Keratinocyte (primary cell): Measurements from ENCODE around the gene SYNPR. TPM values are rescaled to one million over a fixed set of nuclear protein-coding genes. Genes with fewer than 3 reads are reported as not detected.

ENCODE experiments used
- DNase-seq: peaks from one replicate; pipeline ENCODE4 v3.0.0-alpha.2; 2011; ENCODE audit warnings: low read depth, missing footprints, low spot score
- FAIRE-seq: peaks from 2 replicates; lab custom pipeline; 2011; peaks lifted over from hg19 to GRCh38; lab: Jason Lieb, UNC
- H2AFZ ChIP-seq: 2 replicates; pipeline ENCODE4 v1.6.0; 2012; ENCODE audit warnings: low read length, control low read depth, inconsistent platforms; ENCODE audit not compliant: control insufficient read depth
- H3K27ac ChIP-seq: 2 replicates; pipeline ENCODE4 v1.5.1; 2011; ENCODE audit warnings: low read length; ENCODE audit not compliant: control insufficient read depth, insufficient read depth
- H3K27me3 ChIP-seq: 3 replicates; pipeline ENCODE4 v1.6.0; 2011; ENCODE audit warnings: low read length; ENCODE audit not compliant: control insufficient read depth, insufficient read depth; ENCODE audit errors: extremely low read depth
- H3K36me3 ChIP-seq, 2 experiments: 2 replicates in 1 of 2; 3 replicates in 1 of 2; pipeline ENCODE4 v1.5.1; 2011; ENCODE audit warnings: low read length in 2 of 2, mild to moderate bottlenecking in 1 of 2; ENCODE audit not compliant: control insufficient read depth in 2 of 2, insufficient read depth in 2 of 2; ENCODE audit errors: extremely low read depth in 1 of 2
- H3K4me1 ChIP-seq: 3 replicates; pipeline ENCODE4 v1.5.1; 2011; ENCODE audit warnings: low read length; ENCODE audit not compliant: control insufficient read depth, insufficient read depth; ENCODE audit errors: extremely low read depth
- H3K4me2 ChIP-seq: 3 replicates; pipeline ENCODE4 v1.6.0; 2011; ENCODE audit warnings: low read depth, low read length; ENCODE audit not compliant: control insufficient read depth, insufficient read depth; ENCODE audit errors: extremely low read depth
- H3K4me3 ChIP-seq, 3 experiments: fragments of 200-600 bp in 1 of 3; sonication (generic) in 1 of 3; 2 replicates in 2 of 3; 3 replicates in 1 of 3; pipeline ENCODE4 v1.5.1; 2011 to 2016; ENCODE audit warnings: low read length in 3 of 3, mild to moderate bottlenecking in 3 of 3, control low read depth in 2 of 3, inconsistent platforms in 1 of 3, low read depth in 1 of 3, mixed read lengths in 1 of 3, mixed run types in 1 of 3, moderate library complexity in 1 of 3; ENCODE audit not compliant: control insufficient read depth in 2 of 3, insufficient read depth in 2 of 3; ENCODE audit errors: extremely low read depth in 1 of 3
- H3K79me2 ChIP-seq: 2 replicates; pipeline ENCODE4 v1.6.0; 2012; ENCODE audit warnings: low read length; ENCODE audit not compliant: control insufficient read depth, insufficient read depth
- H3K9ac ChIP-seq: 3 replicates; pipeline ENCODE4 v1.6.0; 2011; ENCODE audit warnings: low read length; ENCODE audit not compliant: control insufficient read depth, insufficient read depth; ENCODE audit errors: extremely low read depth
- H3K9me1 ChIP-seq: 3 replicates; pipeline ENCODE4 v1.6.0; 2011; ENCODE audit warnings: low read length; ENCODE audit not compliant: control insufficient read depth, insufficient read depth; ENCODE audit errors: extremely low read depth
- H3K9me3 ChIP-seq: 2 replicates; pipeline ENCODE4 v1.5.1; 2012; ENCODE audit warnings: low read depth, low read length; ENCODE audit not compliant: control insufficient read depth
- H4K20me1 ChIP-seq: 3 replicates; pipeline ENCODE4 v1.6.0; 2011; ENCODE audit warnings: low read length; ENCODE audit not compliant: control insufficient read depth, insufficient read depth; ENCODE audit errors: extremely low read depth
- EZH2 ChIP-seq: IDR thresholded peaks from one replicate; pipeline ENCODE4 v1.6.1; 2012; ENCODE audit warnings: inconsistent platforms, mild to moderate bottlenecking, low read length, moderate library complexity
- dilution Hi-C: fragments of 300-500 bp; cut with MboI; formaldehyde crosslinking; loops from one replicate; pipeline ENCODE4 v1.7.0; 2020; ENCODE audit warnings: low sequenced_read_pairs; ENCODE audit not compliant: extremely low pct_ligation_motif_present
- polyA plus RNA-seq, 5 experiments: library from polyadenylated mRNA; depleted of rRNA in 3 of 5; stranded (reverse) in 3 of 5; stranded (forward) in 1 of 5; unstranded in 1 of 5; fragments of >200 nt; gene quantifications; 1 replicate in 1 of 5; 2 replicates in 3 of 5; 3 replicates in 1 of 5; pipeline versions ENCODE4 v1.2.1 to v1.2.3, GENCODE V29; 2011 to 2012; ENCODE audit warnings: missing spikeins in 2 of 5, low read depth in 1 of 5, low replicate concordance in 1 of 5
- TF ChIP-seq, protein P1 (sequence below), 3 experiments: IDR thresholded peaks in 1 of 3; conservative IDR thresholded peaks in 1 of 3; optimal IDR thresholded peaks in 1 of 3; 2 replicates in 2 of 3; 3 replicates in 1 of 3; pipeline versions ENCODE3 to v1.5.1; 2011; ENCODE audit warnings: low read length in 3 of 3, mild to moderate bottlenecking in 3 of 3, moderate library complexity in 2 of 3, control low read depth in 1 of 3, inconsistent platforms in 1 of 3; ENCODE audit not compliant: insufficient read depth in 2 of 3; ENCODE audit errors: extremely low read depth in 1 of 3

The SYNPR gene
- polyA plus RNA-seq, 1 donor (not counting 4 experiments of a cell fraction or from before 2014, with no cell fraction given), result not detected

DNA sequence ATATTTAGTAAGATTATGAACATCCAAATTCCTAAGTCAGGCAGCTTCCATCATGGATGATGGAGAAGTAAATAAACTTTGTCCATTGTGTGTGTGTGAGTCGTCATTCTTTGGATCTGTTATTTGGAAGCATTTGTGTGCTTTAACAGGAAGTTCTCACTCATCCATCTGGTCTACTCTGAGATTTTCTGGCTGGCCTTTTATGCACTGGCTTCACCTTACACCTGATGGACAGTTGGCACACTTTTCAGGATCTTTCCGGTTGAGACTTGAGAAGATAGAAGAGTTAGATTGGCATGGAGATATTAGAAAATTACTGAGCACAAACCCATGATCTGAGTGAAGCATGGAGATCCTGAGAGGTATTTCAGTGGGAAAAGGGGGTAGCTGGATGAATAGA lies 12.6 kb downstream of the SYNPR start:
- H4K20me1 ChIP-seq, result no peaks in the 10 kb centered on the region
- no peaks in the 10 kb centered on the region for H3K4me1 ChIP-seq
- no peak overlapping the region for H3K4me3 ChIP-seq
- H3K36me3 ChIP-seq, result no peaks in the 10 kb centered on the region
- H3K9me3 ChIP-seq, result no peaks in the 10 kb centered on the region
- no peaks in the 10 kb centered on the region for H3K27me3 ChIP-seq
- dilution Hi-C loops, result no loop called here
- DNase-seq, result no peak
- H3K9ac ChIP-seq, result no peak overlapping the region
- no peak overlapping the region for H3K4me2 ChIP-seq
- TF ChIP-seq EZH2, result no peak
- H3K79me2 ChIP-seq, result no peaks in the 10 kb centered on the region
- H3K27ac ChIP-seq, result no peak overlapping the region
- H2AFZ ChIP-seq, result no peak overlapping the region
- no peak for FAIRE-seq
- H3K9me1 ChIP-seq, result no peaks in the 10 kb centered on the region

DNA sequence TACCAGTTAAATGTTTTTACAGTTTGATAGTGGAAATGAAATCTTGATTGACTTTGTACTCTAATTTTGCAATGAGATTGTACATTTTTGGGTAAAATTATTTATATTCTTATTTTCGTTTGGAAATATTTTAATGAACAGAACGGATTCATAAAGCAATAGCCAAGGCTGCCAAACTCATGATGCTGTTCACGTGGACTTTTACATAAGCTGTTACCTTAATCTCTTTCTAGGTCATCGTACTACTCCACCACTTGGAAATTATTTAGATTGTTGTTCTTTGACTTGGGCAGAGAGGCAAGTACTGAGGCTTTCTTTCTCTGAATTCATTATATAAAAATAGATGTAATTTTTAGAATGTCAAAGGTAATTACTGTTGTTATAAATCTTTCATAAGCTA lies 16.2 kb downstream of the SYNPR start:
- no peak overlapping the region for H3K27ac ChIP-seq
- no peak for TF ChIP-seq EZH2
- TF ChIP-seq, protein P1, sequence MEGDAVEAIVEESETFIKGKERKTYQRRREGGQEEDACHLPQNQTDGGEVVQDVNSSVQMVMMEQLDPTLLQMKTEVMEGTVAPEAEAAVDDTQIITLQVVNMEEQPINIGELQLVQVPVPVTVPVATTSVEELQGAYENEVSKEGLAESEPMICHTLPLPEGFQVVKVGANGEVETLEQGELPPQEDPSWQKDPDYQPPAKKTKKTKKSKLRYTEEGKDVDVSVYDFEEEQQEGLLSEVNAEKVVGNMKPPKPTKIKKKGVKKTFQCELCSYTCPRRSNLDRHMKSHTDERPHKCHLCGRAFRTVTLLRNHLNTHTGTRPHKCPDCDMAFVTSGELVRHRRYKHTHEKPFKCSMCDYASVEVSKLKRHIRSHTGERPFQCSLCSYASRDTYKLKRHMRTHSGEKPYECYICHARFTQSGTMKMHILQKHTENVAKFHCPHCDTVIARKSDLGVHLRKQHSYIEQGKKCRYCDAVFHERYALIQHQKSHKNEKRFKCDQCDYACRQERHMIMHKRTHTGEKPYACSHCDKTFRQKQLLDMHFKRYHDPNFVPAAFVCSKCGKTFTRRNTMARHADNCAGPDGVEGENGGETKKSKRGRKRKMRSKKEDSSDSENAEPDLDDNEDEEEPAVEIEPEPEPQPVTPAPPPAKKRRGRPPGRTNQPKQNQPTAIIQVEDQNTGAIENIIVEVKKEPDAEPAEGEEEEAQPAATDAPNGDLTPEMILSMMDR (optimal IDR thresholded peaks at IDR 0.05 in 1 of 3, IDR thresholded peaks at IDR 0.05 in 1 of 3, conservative IDR thresholded peaks at IDR 0.05 in 1 of 3; ENCODE audit: extremely low read depth in 1 of 3, insufficient read depth in 2 of 3, low read length in 3 of 3), result no peak
- no peak for FAIRE-seq
- no peak overlapping the region for H3K4me3 ChIP-seq
- no peaks in the 10 kb centered on the region for H3K27me3 ChIP-seq
- DNase-seq, result no peak
- dilution Hi-C loops, result no loop called here
- no peak overlapping the region for H3K4me2 ChIP-seq
- no peaks in the 10 kb centered on the region for H3K9me1 ChIP-seq
- H3K36me3 ChIP-seq, result no peaks in the 10 kb centered on the region
- no peak overlapping the region for H3K9ac ChIP-seq
- no peaks in the 10 kb centered on the region for H4K20me1 ChIP-seq
- H3K79me2 ChIP-seq, result no peaks in the 10 kb centered on the region
- no peak overlapping the region for H2AFZ ChIP-seq
- H3K9me3 ChIP-seq, result no peaks in the 10 kb centered on the region
- no peaks in the 10 kb centered on the region for H3K4me1 ChIP-seq

- Histone ChIP-seq H3K36me3 (no peaks in the 10 kb centered on the region), H3K9me3 (no peaks in the 10 kb centered on the region), H3K9ac (no peak overlapping the region), H3K27me3 (no peaks in the 10 kb centered on the region), H3K4me2 (no peak overlapping the region), H3K27ac (no peak overlapping the region), H3K4me3 (no peak overlapping the region), H3K4me1 (no peaks in the 10 kb centered on the region), H3K9me1 (no peaks in the 10 kb centered on the region), H2AFZ (no peak overlapping the region), H3K79me2 (no peaks in the 10 kb centered on the region), H4K20me1 (no peaks in the 10 kb centered on the region)
- FAIRE-seq (no peak), DNase-seq (no peak)
- TF ChIP-seq EZH2, result no peak
- TF ChIP-seq, protein P1 (optimal IDR thresholded peaks at IDR 0.05 in 1 of 3, IDR thresholded peaks at IDR 0.05 in 1 of 3, conservative IDR thresholded peaks at IDR 0.05 in 1 of 3; ENCODE audit: extremely low read depth in 1 of 3, insufficient read depth in 2 of 3, low read length in 3 of 3), result no peak
- dilution Hi-C loops, result no loop called here
Observed at GRCh38 chr3:63295356-63295755, 17.2 kb downstream of the SYNPR start.
